ENCODE measurements around the gene APPL1.
"Not testable (repeated sequence)": the region's sequence is repeated elsewhere in the genome, so short reads cannot be mapped to it uniquely, and the experiment has no call there.

Gene APPL1

DNA sequence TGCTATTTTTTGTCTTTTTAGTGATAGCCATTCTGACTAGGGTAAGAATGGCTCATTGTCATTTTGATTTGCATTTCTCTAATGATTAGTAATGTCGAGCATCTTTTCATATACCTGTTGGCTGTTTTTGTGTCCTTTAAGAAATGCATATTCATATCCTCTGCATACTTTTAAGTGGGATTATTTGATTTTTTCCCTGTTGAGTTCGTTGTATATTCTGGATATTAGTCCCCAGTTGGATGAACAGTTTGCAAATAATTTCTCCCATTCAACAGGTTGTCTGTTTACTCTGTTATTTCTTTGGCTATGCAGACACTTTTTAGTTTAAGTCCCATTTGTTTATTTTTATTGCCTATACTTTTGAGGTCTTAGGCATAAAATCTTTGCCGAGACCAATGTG lies 34.4 kb downstream of the APPL1 start:
- no peak for DNase-seq (ENCODE audit: low read depth in 1 of 2, low spot score in 1 of 2)

DNA sequence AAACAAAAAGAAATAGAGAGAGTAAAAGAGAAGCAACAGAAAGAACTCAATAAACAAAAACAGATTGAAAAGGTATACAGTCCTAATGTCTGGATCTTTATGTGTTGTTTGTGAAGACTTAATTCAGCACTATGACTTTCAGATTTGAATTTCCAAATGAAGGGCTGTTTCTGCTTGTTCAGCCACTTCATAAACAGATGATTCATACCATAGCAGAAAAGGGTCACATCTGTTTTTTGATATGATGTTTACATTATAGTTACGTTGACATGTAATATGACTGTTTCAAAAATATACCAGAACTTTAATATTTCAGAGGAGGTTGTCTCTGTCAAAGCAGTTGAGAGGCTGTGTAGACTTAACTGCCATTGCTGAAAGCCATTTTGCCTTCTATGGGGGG lies 40.9 kb downstream of the APPL1 start:
- no peak for DNase-seq (ENCODE audit: low read depth in 1 of 2, low spot score in 1 of 2)

DNA sequence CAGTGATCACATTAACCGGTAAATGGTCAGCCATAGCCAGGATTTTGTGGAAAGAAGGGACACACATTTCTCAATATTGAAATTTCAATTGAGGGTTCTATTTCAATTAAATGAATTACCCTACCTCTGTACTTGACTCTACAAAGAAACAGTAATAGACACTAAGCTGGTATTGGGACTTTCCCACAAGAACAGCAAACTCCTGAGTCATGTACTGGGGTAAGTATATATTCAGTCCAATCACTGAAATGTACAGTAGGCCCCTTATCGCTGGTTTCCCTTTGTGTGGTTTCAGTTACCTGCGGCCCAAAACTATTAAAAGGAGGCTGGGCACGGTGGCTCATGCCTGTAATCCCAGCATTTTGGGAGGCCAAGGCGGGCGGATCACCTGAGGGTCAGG lies 47.3 kb downstream of the APPL1 start:
- DNase-seq (ENCODE audit: low read depth in 1 of 2, low spot score in 1 of 2) = no peak

- no peak for DNase-seq (ENCODE audit: low read depth in 1 of 2, low spot score in 1 of 2)
These were observed 47.9 kb downstream of the APPL1 start for GRCh38 chr3:57275393-57275792.

DNA sequence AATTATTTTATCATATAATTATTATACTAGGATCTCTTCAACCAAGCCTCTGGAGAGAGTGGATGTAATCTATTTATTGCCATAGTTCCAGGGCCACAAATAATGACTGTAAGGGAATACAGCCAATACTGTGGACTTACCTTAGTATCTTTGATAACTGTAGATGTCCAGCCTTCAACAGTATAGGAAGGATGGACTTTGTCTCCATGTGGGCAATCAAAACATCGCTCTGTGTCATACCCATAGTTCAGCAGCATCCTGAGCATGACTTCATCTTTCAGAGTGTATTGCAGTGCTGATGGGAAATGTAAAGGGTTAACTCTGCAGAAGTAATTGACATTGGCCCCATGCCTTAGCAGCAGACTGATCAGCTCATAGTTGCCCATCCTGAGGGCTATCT lies 50.7 kb downstream of the APPL1 start:
- no peak for DNase-seq (ENCODE audit: low read depth in 1 of 2, low spot score in 1 of 2)

GRCh38 chr3:57279685-57280084 lies 52.2 kb downstream of the APPL1 start:
- DNase-seq (ENCODE audit: low read depth in 1 of 2, low spot score in 1 of 2) = no peak

DNA sequence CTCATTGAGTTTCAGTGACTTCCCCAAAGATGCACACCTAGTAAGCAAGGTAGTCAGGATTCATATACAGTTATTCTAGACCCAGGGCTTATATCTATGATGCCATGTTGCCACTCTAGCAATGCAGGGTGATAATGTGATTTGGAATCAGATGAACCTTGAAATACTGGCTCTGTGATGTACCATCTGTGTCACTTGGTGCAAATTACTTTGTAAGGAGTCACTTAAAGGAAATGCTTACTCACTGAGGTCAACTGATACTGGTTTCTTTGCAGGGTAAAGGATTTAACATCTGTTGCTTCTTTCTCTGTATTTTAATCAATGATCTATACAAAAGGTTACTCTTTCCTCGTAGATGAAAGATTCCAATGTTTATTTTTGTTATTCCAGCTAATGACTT lies 54.2 kb downstream of the APPL1 start:
- DNase-seq (ENCODE audit: low read depth in 1 of 2, low spot score in 1 of 2) = no peak

DNA sequence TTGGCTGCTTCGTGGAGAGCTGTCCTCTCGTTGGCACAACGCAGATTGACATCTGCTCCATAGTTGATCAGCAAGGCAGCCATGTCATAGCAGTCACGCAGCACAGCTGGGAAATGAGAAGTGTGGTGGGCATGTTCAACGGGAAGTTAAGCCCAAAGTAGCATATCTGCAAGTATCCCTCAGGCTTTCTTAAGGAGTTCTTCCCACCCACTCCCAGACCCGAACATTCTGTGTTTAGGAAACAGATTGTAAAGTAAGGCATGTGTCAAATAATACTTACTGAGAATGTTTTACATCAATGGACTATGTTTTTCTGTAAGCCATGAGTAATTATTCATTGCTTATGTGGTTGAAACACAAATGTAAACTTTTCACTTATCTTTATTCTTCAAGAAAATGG lies 55.8 kb downstream of the APPL1 start:
- DNase-seq (ENCODE audit: low read depth in 1 of 2, low spot score in 1 of 2) = no peak

GRCh38 chr3:57287205-57287604 lies 59.7 kb downstream of the APPL1 start:
- no peak for DNase-seq (ENCODE audit: low read depth in 1 of 2, low spot score in 1 of 2)

DNA sequence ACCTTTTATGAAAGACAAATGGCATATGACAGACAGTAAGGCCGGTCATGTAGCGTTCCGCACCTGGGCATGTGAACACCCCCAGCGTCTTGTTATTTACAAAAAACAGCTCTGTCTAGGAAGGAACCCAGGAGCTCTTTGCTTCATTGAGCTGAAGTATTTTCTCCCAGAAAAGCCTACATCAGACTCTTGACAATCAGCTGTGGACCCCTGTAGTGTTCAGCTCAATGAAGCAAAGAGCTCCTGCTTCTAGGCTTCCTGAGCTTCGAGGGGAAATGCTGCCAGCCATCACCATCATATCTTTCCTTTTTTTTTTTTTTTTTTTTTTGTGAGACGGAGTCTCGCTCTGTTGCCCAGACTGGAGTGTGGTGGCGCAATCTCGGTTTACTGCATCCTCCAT lies 60.9 kb downstream of the APPL1 start:
- no peak for DNase-seq (ENCODE audit: low read depth in 1 of 2, low spot score in 1 of 2)

- no peak for DNase-seq (ENCODE audit: low read depth in 1 of 2, low spot score in 1 of 2)
These were observed 64.8 kb downstream of the APPL1 start, which contains the start of gene ASB14 for GRCh38 chr3:57292159-57292896. Gene ASB14 (minus strand): TSS chr3:57292685. CDS start chr3:57292033, 652 bp downstream.

DNA sequence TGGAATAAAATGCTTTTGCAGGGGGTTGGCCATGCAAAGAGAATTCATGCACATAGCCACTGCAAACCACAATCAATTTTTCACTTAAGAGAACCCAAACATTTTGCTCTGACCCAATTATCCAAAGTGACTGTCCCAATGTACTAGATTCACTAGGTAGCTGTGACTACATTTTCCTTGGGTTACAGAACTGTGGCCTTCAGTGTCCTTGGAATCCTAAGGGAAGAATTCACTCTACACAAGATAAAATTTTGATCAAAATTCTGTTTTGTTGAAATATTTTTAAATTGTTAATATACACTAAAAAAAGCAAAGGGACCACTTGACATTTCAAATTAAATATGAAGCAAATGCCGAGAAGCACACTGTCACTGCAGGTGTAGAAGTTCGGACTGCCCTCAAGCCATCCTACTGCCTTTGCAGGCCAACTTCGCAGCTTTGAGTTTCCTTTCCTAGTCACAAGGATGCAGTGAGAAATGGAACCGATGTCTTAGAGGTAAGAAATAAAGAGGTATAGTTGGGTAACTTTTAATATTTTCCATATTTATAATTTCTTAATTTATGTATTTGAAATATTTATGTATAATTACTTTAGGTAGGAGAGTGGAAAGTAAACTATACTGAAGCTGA lies 65.5 kb downstream of the APPL1 start:
- no peak for DNase-seq (ENCODE audit: low read depth in 1 of 2, low spot score in 1 of 2)

DNA sequence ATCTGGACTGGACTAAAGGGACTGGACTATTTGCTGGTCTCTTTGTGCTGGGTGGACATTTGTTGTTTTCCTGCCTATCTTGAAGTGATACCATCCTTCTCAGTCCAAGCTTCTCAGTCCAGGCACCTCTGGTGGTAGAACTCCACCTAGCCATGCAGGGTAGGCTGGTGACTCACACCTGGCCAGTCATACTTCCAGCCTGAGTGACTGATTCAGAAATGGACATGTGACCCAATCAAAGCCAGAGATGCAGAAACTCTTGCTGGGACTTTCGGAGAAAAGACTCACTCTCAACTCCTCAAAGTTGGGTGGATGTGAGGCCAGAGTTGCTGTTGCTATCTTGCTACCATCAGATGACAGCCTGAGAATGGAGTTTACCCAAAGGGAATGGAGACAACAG lies 70.5 kb downstream of the APPL1 start:
- no peak for DNase-seq (ENCODE audit: low read depth in 1 of 2, low spot score in 1 of 2)

DNA sequence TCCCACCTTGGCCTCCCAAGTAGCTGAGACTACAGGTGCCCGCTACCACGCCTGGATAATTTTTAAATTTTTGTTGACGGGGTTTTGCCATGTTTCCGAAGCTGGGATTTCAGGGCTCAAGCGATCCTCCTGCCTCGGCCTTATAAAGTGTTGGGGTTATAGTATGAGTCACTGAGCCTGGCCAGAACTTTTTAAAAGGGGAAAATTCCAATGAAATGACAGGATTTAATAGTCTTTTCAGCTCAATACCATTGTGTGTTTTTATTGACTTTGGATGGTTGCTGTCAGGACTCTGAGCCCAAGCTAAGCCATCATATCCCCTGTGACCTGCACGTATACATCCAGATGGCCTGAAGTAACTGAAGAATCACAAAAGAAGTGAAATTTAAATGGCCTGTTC lies 76.0 kb downstream of the APPL1 start:
- DNase-seq (ENCODE audit: low read depth in 1 of 2, low spot score in 1 of 2) = not testable (repeated sequence)

DNA sequence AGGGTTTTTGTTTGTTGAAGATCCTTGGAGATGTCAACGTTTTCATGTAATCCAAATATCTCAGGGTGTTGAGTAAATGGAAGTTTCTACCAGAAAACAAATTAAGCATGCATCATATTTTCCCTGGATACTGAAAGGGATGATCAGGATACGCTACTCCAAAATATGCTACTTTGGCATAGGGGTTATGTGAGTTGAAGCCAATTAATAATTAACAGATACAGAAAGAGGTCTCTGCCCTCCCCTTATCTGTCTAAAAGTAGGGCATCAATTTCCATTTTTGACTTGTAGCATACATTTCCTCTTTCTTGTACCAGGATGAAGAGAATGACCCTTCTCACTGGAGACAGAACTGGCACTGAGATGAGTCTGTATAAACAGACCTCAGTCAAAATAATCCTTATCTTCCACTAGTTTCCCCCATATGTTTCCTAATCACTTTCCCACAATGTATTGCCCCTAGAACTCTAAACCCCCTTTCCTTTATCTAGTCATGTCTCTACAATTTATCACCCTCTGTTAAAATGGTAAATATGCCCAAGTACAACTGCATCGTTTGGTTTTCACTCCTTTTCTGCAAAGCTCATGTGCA lies 82.3 kb downstream of the APPL1 start:
- DNase-seq (ENCODE audit: low read depth in 1 of 2, low spot score in 1 of 2) = no peak

GRCh38 chr3:57314204-57314603 lies 86.7 kb downstream of the APPL1 start:
- DNase-seq (ENCODE audit: low read depth in 1 of 2, low spot score in 1 of 2) = no peak
